ENCODE data around the gene CCND1. TPM values are rescaled to one million over a fixed set of nuclear protein-coding genes. Genes with fewer than 3 reads are reported as not detected.
A peak's percentile ranks its signal among the peaks of the same experiment; 100 is the strongest.

CCND1 gene
- total and polyA plus RNA-seq, 10 of the 15 experiments (the other 5 are each of a cell fraction or from before 2014, with no cell fraction given), result 0.09 to 6.6 (median 0.59) TPM; not detected in 2

DNA sequence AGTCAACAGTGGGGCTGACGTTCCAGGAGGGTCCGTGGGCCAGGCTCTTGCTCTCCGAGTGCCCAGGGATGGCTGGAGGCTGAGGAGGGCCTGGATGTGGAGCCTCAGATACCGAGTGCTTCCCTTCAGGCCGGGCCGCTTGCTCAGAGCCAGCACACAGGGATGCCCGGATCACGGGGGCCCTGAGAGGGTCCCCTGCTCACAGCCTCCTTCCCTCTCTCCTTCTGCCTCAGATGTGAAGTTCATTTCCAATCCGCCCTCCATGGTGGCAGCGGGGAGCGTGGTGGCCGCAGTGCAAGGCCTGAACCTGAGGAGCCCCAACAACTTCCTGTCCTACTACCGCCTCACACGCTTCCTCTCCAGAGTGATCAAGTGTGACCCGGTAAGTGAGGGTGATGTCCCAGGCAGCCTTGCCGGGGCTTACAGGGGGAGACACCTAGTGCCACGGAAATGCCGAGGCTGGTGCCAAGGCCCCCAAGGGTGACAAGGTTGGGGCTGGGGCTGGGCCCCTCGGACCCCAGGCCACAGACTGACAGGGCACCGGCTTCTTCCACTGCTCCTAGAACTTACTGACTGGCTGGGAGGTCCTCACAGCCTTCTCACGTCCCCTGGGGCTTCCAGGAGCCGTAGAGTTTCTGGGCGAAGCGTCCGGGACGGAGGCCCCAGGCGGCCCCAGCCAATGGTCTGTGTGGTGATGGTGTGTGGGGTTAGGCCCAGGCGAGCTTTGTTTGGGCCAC is 7.0 kb downstream of the CCND1 start:
- ATAC-seq (0 out of 3 replicates have a peak, but pooled peaks have one; percentile 10), FAIRE-seq (no peak), DNase-seq (ENCODE audit: low read depth, low spot score) (no peak)
- no peaks in the 10 kb centered on the region for H3K27me3 ChIP-seq (replicated peaks in 1 of 2; ENCODE audit: control insufficient read depth in 2 of 2, insufficient read depth in 2 of 2, low read length in 1 of 2)
- in situ Hi-C loops (cut with MboI) (no loop called here), intact Hi-C loops (cut with micrococcal nuclease; ENCODE audit: unreplicated experiment) (no loop called here)
- H3K27ac ChIP-seq (ENCODE audit: control insufficient read depth, insufficient read depth), result no peak overlapping the region
- RAD21 ChIA-PET (ENCODE audit: unreplicated experiment), result no interaction called here
- no TSS peak for BruUV-seq (replicated peaks)
- POLR2A ChIA-PET, result no interaction called here
- no peaks in the 10 kb centered on the region; the same call in 1 of the 2 replicates for H3K4me1 ChIP-seq (ENCODE audit: control insufficient read depth, insufficient read depth, low read length)
- no peak overlapping the region for H3K4me3 ChIP-seq
- no peaks in the 10 kb centered on the region for H3K36me3 ChIP-seq (ENCODE audit: control insufficient read depth in 2 of 2, insufficient read depth in 2 of 2, low read length in 1 of 2)
- peak overlapping the region; percentile 17; the same call in 1 of the 2 replicates for H2AFZ ChIP-seq (ENCODE audit: control insufficient read depth, low read depth, low read length)
- H4K20me1 ChIP-seq (ENCODE audit: control insufficient read depth, insufficient read depth), result no peaks in the 10 kb centered on the region
- SMC1A ChIA-PET (ENCODE audit: uncharacterized antibody, unreplicated experiment), result no interaction called here
- no peak overlapping the region for H3K9ac ChIP-seq (ENCODE audit: control insufficient read depth, insufficient read depth, low read length)
- no peak for TF ChIP-seq KAT2A (conservative IDR thresholded peaks at IDR 0.05; ENCODE audit: control insufficient read depth, low read depth, low read length)
- no peak for TF ChIP-seq NRF1 (conservative IDR thresholded peaks at IDR 0.05; ENCODE audit: low read depth, low read length)
- no peak for TF ChIP-seq SREBF1 (IDR thresholded peaks at IDR 0.05; ENCODE audit: low read length)
- H3K4me2 ChIP-seq (ENCODE audit: control insufficient read depth, insufficient read depth), result no peak overlapping the region
- CTCF ChIA-PET, result no interaction called here
- no peaks in the 10 kb centered on the region for H3K9me3 ChIP-seq (replicated peaks; ENCODE audit: control insufficient read depth, insufficient read depth, low read length)
- WGBS (ENCODE audit: insufficient coverage, insufficient replicate concordance, low lambda C conversion rate, missing lambda C conversion rate), result 57% methylated on average over 28 of the region's 28 CpGs
- no peaks in the 10 kb centered on the region for H3K79me2 ChIP-seq (ENCODE audit: control insufficient read depth, insufficient read depth, low read length)

DNA sequence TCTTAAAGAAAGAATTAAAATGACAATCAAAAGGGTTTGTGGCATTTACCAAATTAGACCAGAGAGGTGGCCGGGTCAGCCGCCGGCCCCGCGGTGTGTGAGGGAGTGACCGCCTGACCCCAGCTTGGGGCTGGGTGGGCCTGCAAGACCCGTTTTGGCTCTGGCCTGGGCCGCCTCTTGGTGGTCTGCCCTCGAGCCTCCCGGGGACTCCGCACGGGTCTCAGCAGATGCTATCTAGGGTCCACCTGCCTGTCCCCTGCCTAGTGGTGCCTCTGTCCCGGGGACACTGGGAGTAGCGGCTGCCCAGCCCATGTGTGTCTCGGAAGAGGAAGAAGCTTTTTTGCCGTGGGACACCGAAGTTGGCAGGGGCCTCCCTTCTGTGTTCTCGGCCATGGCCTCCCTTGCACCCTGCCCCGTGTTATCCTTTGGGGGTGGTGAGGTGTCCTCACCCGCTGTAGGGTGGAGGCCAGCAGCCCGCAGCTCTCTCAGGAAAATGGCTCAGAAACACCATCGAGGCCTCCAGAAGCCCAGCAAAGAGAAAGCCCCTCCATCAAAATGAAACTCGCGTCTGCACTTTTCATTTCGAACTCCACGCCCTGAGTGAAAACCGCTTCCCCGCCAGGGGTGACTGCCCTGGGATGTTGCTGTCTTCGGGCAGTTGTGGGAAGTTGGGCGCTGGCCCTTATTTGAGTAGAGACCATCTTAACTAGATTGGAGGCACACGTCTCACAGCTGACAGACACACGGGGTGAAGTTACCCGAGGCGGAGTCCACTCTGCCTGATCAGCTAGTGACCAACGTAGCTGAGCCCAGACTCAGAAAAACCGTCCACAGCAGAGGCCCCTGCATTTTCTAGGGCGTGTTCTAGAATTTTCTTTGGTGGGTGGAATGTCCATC is 8.0 kb downstream of the CCND1 start:
- Histone ChIP-seq H3K9me3 (replicated peaks; ENCODE audit: control insufficient read depth, insufficient read depth, low read length) (no peaks in the 10 kb centered on the region), H4K20me1 (ENCODE audit: control insufficient read depth, insufficient read depth) (no peaks in the 10 kb centered on the region), H3K27me3 (replicated peaks in 1 of 2; ENCODE audit: control insufficient read depth in 2 of 2, insufficient read depth in 2 of 2, low read length in 1 of 2) (no peaks in the 10 kb centered on the region), H3K79me2 (ENCODE audit: control insufficient read depth, insufficient read depth, low read length) (no peaks in the 10 kb centered on the region), H3K4me2 (ENCODE audit: control insufficient read depth, insufficient read depth) (no peak overlapping the region), H3K9ac (ENCODE audit: control insufficient read depth, insufficient read depth, low read length) (no peak overlapping the region), H2AFZ (ENCODE audit: control insufficient read depth, low read depth, low read length) (no peak overlapping the region), H3K36me3 (ENCODE audit: control insufficient read depth in 2 of 2, insufficient read depth in 2 of 2, low read length in 1 of 2) (no peaks in the 10 kb centered on the region), H3K4me1 (ENCODE audit: control insufficient read depth, insufficient read depth, low read length) (no peaks in the 10 kb centered on the region; the same call in 1 of the 2 replicates), H3K27ac (ENCODE audit: control insufficient read depth, insufficient read depth) (no peak overlapping the region), H3K4me3 (no peak overlapping the region)
- intact Hi-C loops (cut with micrococcal nuclease; ENCODE audit: unreplicated experiment) (no loop called here), in situ Hi-C loops (cut with MboI) (no loop called here)
- WGBS (ENCODE audit: insufficient coverage, insufficient replicate concordance, low lambda C conversion rate, missing lambda C conversion rate), result 56% methylated on average over 37 of the region's 37 CpGs
- ATAC-seq (no peak), FAIRE-seq (no peak), DNase-seq (ENCODE audit: low read depth, low spot score) (no peak)
- ChIA-PET SMC1A (ENCODE audit: uncharacterized antibody, unreplicated experiment) (no interaction called here), CTCF (interaction anchor here (0.8 to 0.9 kb wide), 2 partner anchors 22 to 1205 kb away, joined by 3 read pairs; no protein-coding TSS in a partner anchor), POLR2A (no interaction called here), RAD21 (ENCODE audit: unreplicated experiment) (no interaction called here)
- no TSS peak for BruUV-seq (replicated peaks)
- TF ChIP-seq CBFB (IDR thresholded peaks at IDR 0.05; ENCODE audit: low read depth) (no peak), NFIC (IDR thresholded peaks at IDR 0.05; ENCODE audit: low read depth, low read length) (no peak), SPI1 (IDR thresholded peaks at IDR 0.05; ENCODE audit: borderline replicate concordance, insufficient read depth, low read depth, low read length) (no peak), ZNF217 (IDR thresholded peaks at IDR 0.05) (no peak)
